Measurements from ENCODE around the gene ARHGAP26.

Gene ARHGAP26

DNA sequence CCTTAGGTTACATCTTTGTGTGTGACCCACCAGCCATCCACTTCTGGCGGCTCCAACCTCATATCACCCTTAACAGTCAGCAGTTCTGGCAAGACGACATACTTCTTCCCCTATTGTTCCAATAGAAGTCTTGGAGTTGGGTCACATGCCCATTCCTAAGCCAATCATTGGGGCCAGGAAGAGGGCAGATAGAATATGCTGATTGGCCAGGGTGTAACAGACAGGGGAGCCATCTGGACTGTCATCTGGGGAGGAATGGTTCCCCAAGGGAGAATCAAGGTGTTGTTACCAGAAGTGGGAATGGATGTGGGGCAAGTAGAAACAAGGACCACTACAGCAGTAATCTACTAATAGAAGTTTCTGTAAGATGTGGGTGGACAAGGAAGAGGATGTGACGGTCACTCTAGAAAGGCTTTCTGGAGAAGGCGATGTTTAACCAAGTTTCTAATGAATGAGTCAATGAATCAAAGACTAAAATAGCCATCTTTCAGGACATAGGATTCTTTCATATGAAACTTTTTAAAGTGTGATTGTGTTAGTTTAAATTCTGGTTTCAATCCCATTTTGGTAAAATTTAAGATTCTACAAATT lies 200.4 kb downstream of the ARHGAP26 start:
- ATAC-seq (replicated peaks) (no peak), DNase-seq (no peak)
- Mint-ChIP-seq H3K27me3 (no peaks in the 10 kb centered on the region), H3K4me3 (no peak overlapping the region), H3K4me1 (peaks cover 13 to 31% of the 10 kb centered on the region in 2 donors), H3K36me3 (peaks cover 0 to 3% of the 10 kb centered on the region in 2 donors), H3K27ac (no peak overlapping the region), H3K9me3 (peaks cover 0 to 3% of the 10 kb centered on the region in 2 donors)

DNA sequence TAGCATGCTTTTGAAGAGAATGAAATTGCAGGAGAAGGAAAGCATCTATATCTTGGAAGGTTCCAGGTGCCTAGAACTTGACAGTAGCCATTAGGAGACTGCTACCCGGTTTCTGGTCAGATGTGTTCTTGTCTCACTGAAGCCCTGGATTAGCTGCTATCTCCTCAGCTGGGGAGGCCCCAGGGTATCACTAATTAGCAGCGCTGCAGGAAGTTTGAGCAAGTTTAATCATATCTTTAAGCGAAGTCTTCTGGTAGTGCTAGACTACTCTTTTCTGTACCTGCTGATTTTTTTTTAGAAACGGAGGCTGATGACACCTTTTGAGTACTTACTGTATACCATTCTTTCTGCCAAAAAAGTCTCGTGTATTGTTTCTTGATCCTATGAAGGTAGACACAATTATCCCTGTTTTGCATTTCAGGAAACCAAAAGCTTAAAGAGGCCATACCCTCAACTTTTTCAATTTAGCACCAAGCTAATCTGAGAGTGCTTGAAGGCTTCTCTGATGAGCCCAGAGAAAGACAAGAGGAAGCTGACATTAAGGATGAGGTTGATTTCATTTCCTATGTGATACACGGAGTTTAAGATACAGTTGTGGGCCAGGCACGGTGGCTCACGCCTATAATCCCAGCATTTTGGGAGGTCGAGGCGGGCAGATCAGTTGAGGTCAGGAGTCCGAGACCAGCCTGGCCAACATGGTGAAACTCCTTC lies 201.3 kb downstream of the ARHGAP26 start:
- H3K27ac Mint-ChIP-seq = no peak overlapping the region

DNA sequence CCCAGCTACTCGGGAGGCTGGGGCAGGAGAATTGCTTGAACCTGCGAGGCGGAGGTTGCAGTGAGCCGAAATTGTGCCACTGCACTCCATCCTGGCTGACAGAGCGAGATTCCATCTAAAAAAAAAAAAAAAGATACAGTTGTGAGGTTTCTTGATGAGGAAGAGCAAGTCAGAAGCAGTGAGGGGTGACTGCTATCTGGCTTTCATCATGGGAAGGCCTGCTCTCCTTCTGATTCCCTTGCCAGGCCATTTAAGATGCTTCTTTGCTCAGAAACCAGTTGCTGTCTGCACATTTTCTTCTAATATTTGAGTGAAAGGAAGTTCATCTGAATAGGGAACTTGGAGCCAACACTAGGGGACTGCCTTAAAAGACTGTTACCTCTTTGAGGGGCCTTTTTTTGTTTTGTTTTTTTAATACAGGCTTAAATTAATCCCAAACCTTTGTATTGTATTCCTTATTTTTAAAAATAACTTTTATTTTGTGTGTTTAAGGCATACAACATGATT lies 201.9 kb downstream of the ARHGAP26 start:
- Mint-ChIP-seq H3K36me3 (peaks cover 0 to 3% of the 10 kb centered on the region in 2 donors), H3K27me3 (no peaks in the 10 kb centered on the region), H3K9me3 (peaks cover 0 to 3% of the 10 kb centered on the region in 2 donors), H3K27ac (no peak overlapping the region), H3K4me1 (peaks cover 15 to 36% of the 10 kb centered on the region in 2 donors), H3K4me3 (no peak overlapping the region)
- ATAC-seq (replicated peaks) (no peak), DNase-seq (no peak)

More for the DNA sequence above, 201.3 kb downstream of the ARHGAP26 start:
- DNase-seq = no peak
- peak; percentile 60 for ATAC-seq (replicated peaks)
- peaks cover 0 to 3% of the 10 kb centered on the region in 2 donors for H3K36me3 Mint-ChIP-seq
- peaks cover 13 to 31% of the 10 kb centered on the region in 2 donors for H3K4me1 Mint-ChIP-seq
- peaks cover 0 to 3% of the 10 kb centered on the region in 2 donors for H3K9me3 Mint-ChIP-seq
- no peaks in the 10 kb centered on the region for H3K27me3 Mint-ChIP-seq
- H3K4me3 Mint-ChIP-seq = no peak overlapping the region

DNA sequence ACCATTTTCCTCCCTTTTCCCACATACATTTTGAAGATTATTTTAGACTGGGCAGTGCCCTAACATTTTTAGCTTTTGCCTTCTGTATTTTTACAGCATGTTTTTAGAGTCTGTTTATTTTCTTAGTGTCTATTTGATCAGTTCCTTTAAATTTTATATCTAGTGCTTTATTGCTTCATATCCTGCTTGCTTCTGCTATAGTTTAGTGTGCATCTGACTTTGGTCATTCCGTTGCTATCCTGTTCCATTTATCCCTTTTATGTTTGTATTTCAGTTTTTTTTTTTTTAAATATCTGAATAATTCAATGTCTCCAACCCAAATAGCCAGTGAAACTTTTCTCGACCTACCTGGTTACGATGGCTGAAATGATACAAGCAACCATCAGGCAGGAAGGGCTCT lies 203.8 kb downstream of the ARHGAP26 start:
- no peak overlapping the region for H3K27ac Mint-ChIP-seq
- H3K4me1 Mint-ChIP-seq = peaks cover 22 to 48% of the 10 kb centered on the region in 2 donors

DNA sequence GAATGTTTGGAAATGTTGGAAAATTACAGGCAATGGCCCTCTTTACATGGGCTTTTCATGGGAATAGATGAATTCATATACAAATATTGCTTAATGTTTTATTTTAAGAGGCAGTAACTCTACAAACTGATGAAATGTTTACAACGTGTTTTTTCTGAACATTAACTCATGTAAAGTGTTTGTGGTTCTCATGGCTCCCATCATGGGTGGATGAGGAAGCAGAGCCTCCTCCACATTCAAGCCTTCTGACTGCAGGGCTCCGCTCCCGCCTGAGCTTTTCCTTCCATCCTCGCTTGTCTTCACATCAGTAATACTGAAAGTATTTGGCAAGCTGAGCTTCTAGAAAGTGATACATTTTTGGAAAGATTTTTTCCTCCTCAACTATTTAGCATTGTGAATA lies 204.2 kb downstream of the ARHGAP26 start:
- H3K27ac Mint-ChIP-seq = no peak overlapping the region
- H3K4me3 Mint-ChIP-seq = no peak overlapping the region
- DNase-seq (no peak), ATAC-seq (replicated peaks) (no peak)
- H3K36me3 Mint-ChIP-seq = peaks cover 0 to 3% of the 10 kb centered on the region in 2 donors
- H3K9me3 Mint-ChIP-seq = peaks cover 0 to 3% of the 10 kb centered on the region in 2 donors
- H3K27me3 Mint-ChIP-seq = no peaks in the 10 kb centered on the region
- peaks cover 22 to 47% of the 10 kb centered on the region in 2 donors for H3K4me1 Mint-ChIP-seq

More for the DNA sequence above, 203.8 kb downstream of the ARHGAP26 start:
- ATAC-seq (replicated peaks) (no peak), DNase-seq (no peak)
- Mint-ChIP-seq H3K4me3 (no peak overlapping the region), H3K9me3 (peaks cover 0 to 3% of the 10 kb centered on the region in 2 donors), H3K27me3 (no peaks in the 10 kb centered on the region), H3K36me3 (peaks cover 0 to 3% of the 10 kb centered on the region in 2 donors)

DNA sequence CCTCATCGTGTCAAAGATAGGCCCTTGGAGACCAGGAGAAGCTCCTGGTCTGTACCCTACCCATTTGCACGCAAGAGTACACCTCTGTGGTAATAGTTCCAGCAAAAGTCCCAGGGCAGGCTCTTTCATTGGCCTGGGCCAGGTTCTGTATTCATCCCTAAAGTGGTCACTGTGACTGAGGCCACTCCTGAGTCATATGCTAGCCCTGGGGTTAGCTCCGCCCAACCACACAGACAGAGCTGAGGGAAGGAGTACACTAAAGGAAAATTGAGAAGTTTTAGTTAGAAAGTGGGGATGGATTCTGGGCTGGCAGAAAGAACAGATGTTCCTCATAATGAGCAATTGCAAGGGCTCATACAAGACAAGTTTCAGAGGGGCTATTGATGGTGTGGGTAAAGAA lies 206.7 kb downstream of the ARHGAP26 start:
- Mint-ChIP-seq H3K36me3 (peaks cover 0 to 3% of the 10 kb centered on the region in 2 donors), H3K4me1 (peaks cover 15 to 29% of the 10 kb centered on the region in 2 donors), H3K27me3 (no peaks in the 10 kb centered on the region), H3K9me3 (no peaks in the 10 kb centered on the region), H3K4me3 (no peak overlapping the region), H3K27ac (no peak overlapping the region)
- ATAC-seq (replicated peaks) (no peak), DNase-seq (no peak)

DNA sequence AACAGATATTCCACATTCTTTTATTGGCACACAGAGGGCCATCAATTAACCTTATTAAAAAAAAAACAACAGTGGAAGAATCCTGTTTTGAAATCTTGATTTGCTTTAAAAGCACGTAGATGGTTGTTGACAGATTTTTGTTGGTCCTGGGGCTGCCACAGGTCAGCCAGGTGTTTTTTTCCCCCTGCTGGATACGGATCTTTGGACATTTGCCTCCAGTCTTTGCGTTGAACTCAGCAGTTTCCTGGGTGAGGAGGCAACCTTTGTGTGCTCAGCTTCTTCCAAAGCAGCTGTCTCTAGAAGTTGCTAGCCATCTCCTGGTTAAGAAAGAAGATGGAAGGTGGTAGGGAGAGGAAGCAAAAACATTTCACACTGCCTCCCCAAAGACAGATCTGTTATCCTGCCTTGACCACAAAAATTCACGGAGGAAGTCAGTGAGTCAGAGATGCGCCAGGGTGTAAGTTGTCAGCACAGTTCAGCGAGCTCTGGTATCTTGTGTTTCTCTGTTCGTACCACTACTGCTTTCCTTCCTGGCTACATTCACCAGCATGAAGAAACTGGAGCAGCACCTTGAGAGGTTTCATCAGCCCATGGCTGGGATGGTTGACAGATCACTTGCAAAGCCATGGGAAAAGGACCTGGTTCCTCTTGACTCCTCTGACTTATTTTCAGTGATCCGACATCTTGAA lies 207.3 kb downstream of the ARHGAP26 start:
- peak; percentile 80 to 87 for ATAC-seq (replicated peaks)
- no peak for DNase-seq
- Mint-ChIP-seq H3K9me3 (no peaks in the 10 kb centered on the region), H3K4me3 (no peak overlapping the region), H3K4me1 (peaks cover 15 to 28% of the 10 kb centered on the region in 2 donors), H3K27ac (no peak overlapping the region), H3K27me3 (no peaks in the 10 kb centered on the region), H3K36me3 (peaks cover 0 to 3% of the 10 kb centered on the region in 2 donors)

DNA sequence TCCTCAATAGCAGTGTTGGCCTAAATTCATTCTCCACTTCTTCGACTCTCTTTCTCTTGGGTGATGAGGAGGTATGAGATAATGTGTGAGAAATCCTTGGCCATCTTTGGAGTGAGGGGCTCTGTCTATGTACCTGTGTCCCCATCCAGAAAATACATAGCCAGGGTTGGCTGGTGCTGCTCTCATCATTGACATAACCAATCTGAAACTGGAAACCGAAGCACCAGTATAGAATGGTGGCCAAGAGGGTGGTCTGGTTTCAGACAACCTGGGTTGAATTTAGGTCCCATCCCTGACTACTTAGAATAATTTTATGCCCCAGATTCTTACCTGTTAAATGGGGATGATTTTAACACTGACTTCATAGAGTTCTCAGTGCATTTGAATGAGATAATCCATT lies 208.1 kb downstream of the ARHGAP26 start:
- Mint-ChIP-seq H3K27ac (no peak overlapping the region), H3K4me3 (no peak overlapping the region), H3K9me3 (no peaks in the 10 kb centered on the region), H3K4me1 (peaks cover 13 to 34% of the 10 kb centered on the region in 2 donors), H3K36me3 (peaks cover 0 to 3% of the 10 kb centered on the region in 2 donors), H3K27me3 (no peaks in the 10 kb centered on the region)
- ATAC-seq (replicated peaks) (no peak), DNase-seq (no peak)

DNA sequence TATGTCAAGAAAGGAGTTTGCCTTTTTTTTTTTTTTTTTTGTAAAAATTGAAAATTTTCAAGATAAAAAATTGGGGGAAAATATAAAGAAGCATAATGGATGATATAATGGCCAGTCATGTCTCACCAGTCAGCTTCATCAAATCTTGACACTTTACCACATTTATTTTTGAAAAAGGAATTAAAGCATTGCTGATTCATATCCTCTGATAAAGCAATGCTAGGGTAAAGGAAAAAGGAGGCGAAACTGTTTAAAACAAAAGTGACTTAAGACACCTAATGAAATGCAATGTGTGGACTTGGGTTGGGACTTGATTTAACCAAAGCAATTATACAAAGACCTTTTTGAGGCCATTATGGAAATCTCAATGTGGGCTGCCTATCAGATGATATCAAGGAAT lies 208.5 kb downstream of the ARHGAP26 start:
- Mint-ChIP-seq H3K9me3 (no peaks in the 10 kb centered on the region), H3K4me1 (peaks cover 13 to 34% of the 10 kb centered on the region in 2 donors), H3K27me3 (no peaks in the 10 kb centered on the region), H3K4me3 (no peak overlapping the region), H3K36me3 (peaks cover 0 to 3% of the 10 kb centered on the region in 2 donors), H3K27ac (no peak overlapping the region)
- no peak for ATAC-seq (replicated peaks)
- no peak for DNase-seq

DNA sequence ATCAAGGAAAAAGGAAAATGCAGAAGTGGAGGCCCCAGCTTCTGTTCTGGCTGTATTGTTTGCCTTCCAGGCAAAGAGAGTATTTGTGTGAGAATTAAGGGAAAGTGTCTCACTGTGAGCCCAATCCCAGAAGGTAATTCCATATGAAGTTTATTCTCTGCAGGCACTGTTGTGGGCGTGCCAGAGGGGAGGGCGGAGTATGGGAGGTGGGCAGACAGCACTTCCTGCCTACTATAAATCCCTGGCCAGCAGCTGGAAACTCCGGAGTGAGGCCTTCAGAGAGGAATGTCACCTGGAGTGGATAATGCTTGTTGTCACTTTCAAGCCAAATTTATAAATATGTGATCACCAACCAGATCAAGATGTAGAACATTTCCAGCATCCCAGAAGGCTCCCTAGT lies 209.5 kb downstream of the ARHGAP26 start:
- Mint-ChIP-seq H3K4me1 (peaks cover 14 to 34% of the 10 kb centered on the region in 2 donors), H3K27ac (no peak overlapping the region), H3K9me3 (no peaks in the 10 kb centered on the region), H3K4me3 (no peak overlapping the region), H3K27me3 (no peaks in the 10 kb centered on the region), H3K36me3 (peaks cover 0 to 2% of the 10 kb centered on the region in 2 donors)
- DNase-seq (no peak), ATAC-seq (replicated peaks) (no peak)

DNA sequence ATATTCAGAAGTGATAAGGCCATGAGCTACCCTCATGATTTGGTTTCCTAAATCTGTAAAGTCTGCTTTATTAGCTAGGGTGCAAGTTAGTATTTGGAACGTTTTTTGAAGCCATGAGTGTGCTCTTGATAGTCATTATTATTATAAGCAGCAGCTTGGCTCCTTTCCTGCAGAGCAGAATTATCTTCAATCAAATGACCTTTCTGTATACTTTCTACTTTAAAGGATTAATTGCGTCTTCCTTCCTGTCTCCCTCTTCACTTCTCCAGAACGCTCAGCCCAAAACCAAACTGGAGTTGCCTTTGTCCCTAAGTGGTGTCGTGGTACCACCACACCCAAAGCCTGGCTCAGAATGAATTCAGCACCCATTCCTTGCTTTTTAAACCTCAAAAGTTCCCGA lies 211.3 kb downstream of the ARHGAP26 start:
- Mint-ChIP-seq H3K4me1 (peaks cover 13 to 34% of the 10 kb centered on the region in 2 donors), H3K27ac (no peak overlapping the region), H3K36me3 (peaks cover 0 to 2% of the 10 kb centered on the region in 2 donors), H3K27me3 (no peaks in the 10 kb centered on the region), H3K9me3 (peaks cover 0 to 2% of the 10 kb centered on the region in 2 donors), H3K4me3 (no peak overlapping the region)
- DNase-seq (no peak), ATAC-seq (replicated peaks) (no peak)

DNA sequence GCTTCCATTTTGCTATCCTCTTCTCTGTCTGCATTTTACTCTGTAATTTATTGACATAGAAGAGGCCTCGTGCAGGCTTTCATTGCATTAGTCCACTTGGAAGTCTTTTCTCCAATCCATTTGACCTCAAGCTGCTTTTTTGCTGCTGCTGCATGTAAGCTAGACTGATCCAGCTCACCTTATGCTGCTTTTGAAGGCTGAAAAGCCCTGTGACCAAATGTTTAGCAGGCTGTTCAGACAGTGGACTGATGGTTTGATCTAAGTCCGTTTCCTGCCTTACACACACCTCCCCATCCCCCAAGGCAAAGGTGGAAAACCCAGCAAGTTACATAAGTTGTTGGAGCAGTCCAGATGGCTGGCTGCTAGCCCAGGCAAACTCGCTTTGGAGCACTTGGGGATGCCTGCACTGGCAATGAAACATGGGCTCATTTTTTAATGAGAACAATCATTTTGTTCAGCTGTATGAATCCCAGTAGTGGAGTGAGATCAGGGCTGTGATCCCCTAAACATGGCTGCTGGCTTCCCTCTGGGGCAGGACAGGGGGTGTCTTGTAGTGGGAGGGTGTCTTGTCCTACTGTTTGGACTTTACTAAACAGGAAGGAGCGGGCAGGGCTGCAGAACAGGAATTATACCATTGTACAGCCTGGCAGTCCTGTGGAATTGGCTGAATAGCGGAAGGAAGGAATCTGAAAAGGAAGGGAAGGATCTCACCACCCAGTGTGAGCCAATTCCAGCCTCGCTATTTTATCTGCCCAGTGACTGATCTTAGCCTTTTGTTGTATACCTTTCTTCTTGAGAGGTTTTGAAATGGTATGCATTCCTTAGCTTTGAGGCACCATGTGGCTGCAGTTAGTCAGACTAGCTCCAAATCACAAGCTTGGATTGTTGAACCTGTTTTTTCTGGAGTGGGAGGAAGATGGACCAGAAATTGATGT lies 212.0 kb downstream of the ARHGAP26 start:
- H3K4me3 Mint-ChIP-seq = no peak overlapping the region
- DNase-seq = no peak
- H3K9me3 Mint-ChIP-seq = peaks cover 3 to 4% of the 10 kb centered on the region in 2 donors
- H3K27ac Mint-ChIP-seq = no peak overlapping the region
- ATAC-seq (replicated peaks) = no peak
- peaks cover 3 to 6% of the 10 kb centered on the region in 2 donors for H3K36me3 Mint-ChIP-seq
- peaks cover 11 to 28% of the 10 kb centered on the region in 2 donors for H3K4me1 Mint-ChIP-seq
- no peaks in the 10 kb centered on the region for H3K27me3 Mint-ChIP-seq

DNA sequence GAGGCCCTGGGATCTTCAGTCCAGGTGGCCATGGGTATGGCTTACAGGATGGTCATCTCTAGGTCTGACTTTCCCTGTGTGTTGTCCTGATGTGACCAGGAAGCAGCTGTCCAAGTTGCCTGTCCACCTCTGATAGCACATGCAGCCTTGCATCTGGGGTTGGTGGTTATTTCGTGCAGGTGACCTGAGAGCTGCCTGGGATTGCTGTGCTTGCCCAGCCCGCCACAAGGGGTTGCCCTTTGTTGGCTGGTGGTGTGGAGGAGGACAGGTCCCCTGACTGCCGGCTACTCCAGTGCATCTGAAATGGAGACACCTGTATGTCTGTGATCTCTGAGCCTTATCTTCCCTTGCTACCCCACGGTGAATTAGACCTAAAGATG lies 212.6 kb downstream of the ARHGAP26 start:
- ATAC-seq (replicated peaks) (no peak), DNase-seq (no peak)
- H3K27me3 Mint-ChIP-seq = no peaks in the 10 kb centered on the region
- peaks cover 3 to 4% of the 10 kb centered on the region in 2 donors for H3K9me3 Mint-ChIP-seq
- H3K4me1 Mint-ChIP-seq = peaks cover 7 to 22% of the 10 kb centered on the region in 2 donors
- H3K27ac Mint-ChIP-seq = no peak overlapping the region
- no peak overlapping the region for H3K4me3 Mint-ChIP-seq
- H3K36me3 Mint-ChIP-seq = peaks cover 3 to 6% of the 10 kb centered on the region in 2 donors

Data from stimulated activated naive B cell treated with anti-CD40 and anti-IgM and Interleukin-4, amounts not matched to agents 10 μg/mL and 1 μg/mL and 100 μg/mL, for 72 hours (primary cell).